Neuronal stem cell (in vitro differentiated cells): Measurements from ENCODE around the gene ADAMTS14.

Experiments used
- DNase-seq: peaks from one replicate; pipeline ENCODE4 v3.0.0-alpha.2; 2013; ENCODE audit warnings: low spot score
- H2AFZ ChIP-seq: one replicate; pipeline ENCODE4 v1.6.1; 2013; ENCODE audit warnings: mild to moderate bottlenecking, low read length, inconsistent platforms
- H2AK5ac ChIP-seq: 2 replicates; pipeline ENCODE4 v1.6.1; 2013; ENCODE audit warnings: low read depth, mild to moderate bottlenecking, inconsistent platforms, low read length, moderate library complexity, mixed read lengths
- H2BK120ac ChIP-seq: 2 replicates; pipeline ENCODE4 v1.6.1; 2013; ENCODE audit warnings: low read depth, mild to moderate bottlenecking, inconsistent platforms, low read length, moderate library complexity, mixed read lengths
- H2BK12ac ChIP-seq: one replicate; pipeline ENCODE4 v1.6.1; 2013; ENCODE audit warnings: low read length, inconsistent platforms
- H2BK15ac ChIP-seq: 2 replicates; pipeline ENCODE4 v1.6.1; 2013; ENCODE audit warnings: mild to moderate bottlenecking, low read length, inconsistent platforms, mixed read lengths
- H2BK5ac ChIP-seq: one replicate; pipeline ENCODE4 v1.6.1; 2013; ENCODE audit warnings: inconsistent platforms, mild to moderate bottlenecking, low read length, moderate library complexity
- H3K14ac ChIP-seq: one replicate; pipeline ENCODE4 v1.6.1; 2013; ENCODE audit warnings: low read length, inconsistent platforms
- H3K18ac ChIP-seq: 2 replicates; pipeline ENCODE4 v1.6.1; 2013; ENCODE audit warnings: low read length, inconsistent platforms
- H3K23ac ChIP-seq: 2 replicates; pipeline ENCODE4 v1.6.1; 2013; ENCODE audit warnings: low read depth, mild to moderate bottlenecking, mixed read lengths, low read length, inconsistent platforms; ENCODE audit not compliant: poor library complexity
- H3K27ac ChIP-seq: replicated peaks from 3 replicates; pipeline ENCODE4 v1.5.1; 2013; ENCODE audit warnings: low read length, inconsistent platforms
- H3K27me3 ChIP-seq, 3 experiments: 2 replicates each; pipeline ENCODE4 v1.6.1; 2013; ENCODE audit warnings: low read length in 3 of 3, mild to moderate bottlenecking in 2 of 3, inconsistent platforms in 1 of 3, low read depth in 1 of 3, mixed read lengths in 1 of 3, moderate library complexity in 1 of 3; ENCODE audit not compliant: control insufficient read depth in 3 of 3, insufficient read depth in 3 of 3
- H3K36me3 ChIP-seq, 2 donors: replicated peaks in 1 of 2; 2 replicates each; pipeline ENCODE4 v1.6.1; 2013; ENCODE audit warnings: low read length in 2 of 2; ENCODE audit not compliant: control insufficient read depth in 2 of 2, insufficient read depth in 2 of 2
- H3K4ac ChIP-seq: 2 replicates; pipeline ENCODE4 v1.6.1; 2013; ENCODE audit warnings: inconsistent platforms, mild to moderate bottlenecking, low read length, moderate library complexity
- H3K4me1 ChIP-seq, 2 donors: 1 replicate in 1 of 2; 2 replicates in 1 of 2; pipeline ENCODE4 v1.6.1; 2013; ENCODE audit warnings: low read length in 2 of 2, low read depth in 1 of 2; ENCODE audit not compliant: control insufficient read depth in 2 of 2, insufficient read depth in 1 of 2
- H3K4me2 ChIP-seq: one replicate; pipeline ENCODE4 v1.6.1; 2013; ENCODE audit warnings: mild to moderate bottlenecking, low read length, inconsistent platforms; ENCODE audit not compliant: insufficient read depth, poor library complexity, severe bottlenecking
- H3K4me3 ChIP-seq, 2 donors: 2 replicates each; pipeline ENCODE4 v1.5.1; 2013; ENCODE audit warnings: low read length in 2 of 2, mild to moderate bottlenecking in 2 of 2, inconsistent platforms in 1 of 2, moderate library complexity in 1 of 2
- H3K79me1 ChIP-seq: one replicate; pipeline ENCODE4 v1.6.1; 2013; ENCODE audit warnings: low read depth, mild to moderate bottlenecking, inconsistent platforms, low read length, moderate library complexity
- H3K9ac ChIP-seq: one replicate; pipeline ENCODE4 v1.6.1; 2013; ENCODE audit warnings: mild to moderate bottlenecking, low read depth, low read length, inconsistent platforms; ENCODE audit not compliant: poor library complexity
- H3K9me3 ChIP-seq, 2 donors: replicated peaks in 1 of 2; 2 replicates each; pipeline versions ENCODE3 to v1.6.1; 2013; ENCODE audit warnings: low read length in 2 of 2, mild to moderate bottlenecking in 2 of 2, inconsistent platforms in 1 of 2, low read depth in 1 of 2, mixed read lengths in 1 of 2, moderate library complexity in 1 of 2; ENCODE audit not compliant: control insufficient read depth in 2 of 2, insufficient read depth in 1 of 2
- H4K8ac ChIP-seq: one replicate; pipeline ENCODE4 v1.6.1; 2013; ENCODE audit warnings: low read depth, mild to moderate bottlenecking, inconsistent platforms, low read length, moderate library complexity
- H4K91ac ChIP-seq: one replicate; pipeline ENCODE4 v1.6.1; 2013; ENCODE audit warnings: low read length, low read depth, mild to moderate bottlenecking, inconsistent platforms; ENCODE audit not compliant: poor library complexity
- WGBS, 2 donors: extraction: QIAGEN DNeasy Blood & Tissue Kit; methylation state at CpG; one replicate each; pipeline ENCODE4 v1.1.7; 2013; ENCODE audit warnings: missing lambda C conversion rate in 2 of 2, mixed read lengths in 1 of 2; ENCODE audit not compliant: insufficient read length in 2 of 2, insufficient replicate concordance in 1 of 2; ENCODE audit errors: extremely low coverage in 2 of 2; 5-methylcytosine and 5-hydroxymethylcytosine counted together

The ADAMTS14 gene

GRCh38 chr10:70777063-70777875 lies 105.0 kb downstream of the ADAMTS14 start:
- Histone ChIP-seq H4K8ac (no peak overlapping the region), H3K4me2 (no peak overlapping the region), H2BK12ac (no peak overlapping the region), H3K4me1 (peaks cover 0 to 5% of the 10 kb centered on the region in 2 donors), H2BK15ac (peak overlapping the region; percentile 25), H2AK5ac (peak overlapping the region; percentile 41), H3K4me3 (no peak overlapping the region), H3K18ac (peak overlapping the region; percentile 0), H3K36me3 (no peaks in the 10 kb centered on the region), H3K27me3 (peaks cover 0 to 33% (median 1%) of the 10 kb centered on the region in 3 experiments), H3K9me3 (no peaks in the 10 kb centered on the region), H3K79me1 (no peaks in the 10 kb centered on the region), H3K9ac (no peak overlapping the region), H3K14ac (no peak overlapping the region), H4K91ac (no peak overlapping the region), H3K27ac (no peak overlapping the region), H3K4ac (no peak overlapping the region), H2BK120ac (no peak overlapping the region), H2BK5ac (no peak overlapping the region), H2AFZ (no peak overlapping the region), H3K23ac (no peak overlapping the region)
- DNase-seq, result no peak
- no CpG with 5 or more reads among the region's 18 CpGs for WGBS, 2 donors

DNA sequence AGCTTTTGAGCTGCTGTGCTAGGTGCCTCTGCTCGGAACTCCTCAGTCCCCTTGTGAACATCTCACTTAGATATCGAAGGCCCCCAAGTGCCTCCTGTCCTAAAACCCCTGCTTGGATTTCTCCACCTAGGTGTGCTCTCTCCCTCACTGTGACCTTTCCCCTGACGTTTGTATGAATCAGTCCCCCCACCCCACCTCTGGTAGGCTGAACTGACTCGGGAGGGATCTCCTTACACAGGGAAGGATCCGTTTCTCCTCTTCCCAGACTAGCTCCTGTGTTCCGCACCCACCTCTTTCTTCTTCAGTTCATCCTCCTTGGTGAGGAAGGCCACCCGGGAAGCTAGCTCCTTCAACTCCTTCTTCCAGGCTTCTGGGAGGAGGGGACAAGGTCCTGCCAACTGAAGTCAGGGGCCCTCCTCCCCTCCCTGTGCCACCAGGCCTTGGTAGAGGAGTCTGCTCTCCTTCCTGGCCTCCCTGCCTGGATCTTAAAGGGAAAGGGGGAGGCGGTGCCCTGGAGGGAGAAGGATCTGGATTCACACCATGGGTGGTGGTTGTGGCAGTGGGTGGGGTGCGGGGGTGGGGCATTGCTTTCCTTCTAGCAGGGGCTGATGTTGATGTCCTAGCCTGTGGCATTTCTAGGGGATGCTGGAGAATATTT lies 106.1 kb downstream of the ADAMTS14 start:
- Histone ChIP-seq H4K91ac (no peak overlapping the region), H3K4me1 (peaks cover 0 to 5% of the 10 kb centered on the region in 2 donors), H3K9me3 (no peaks in the 10 kb centered on the region), H4K8ac (no peak overlapping the region), H3K9ac (no peak overlapping the region), H3K4me2 (no peak overlapping the region), H3K4ac (no peak overlapping the region), H2BK5ac (no peak overlapping the region), H3K4me3 (no peak overlapping the region), H3K18ac (no peak overlapping the region), H3K14ac (no peak overlapping the region), H3K36me3 (no peaks in the 10 kb centered on the region), H2BK15ac (no peak overlapping the region), H2BK120ac (no peak overlapping the region), H3K23ac (no peak overlapping the region), H2AK5ac (peak overlapping the region; percentile 26), H3K79me1 (no peaks in the 10 kb centered on the region), H2BK12ac (no peak overlapping the region), H3K27me3 (peaks cover 0 to 37% (median 1%) of the 10 kb centered on the region in 3 experiments), H2AFZ (no peak overlapping the region), H3K27ac (no peak overlapping the region)
- whole genome bisulfite sequencing, 2 donors, result no CpG with 5 or more reads among the region's 9 CpGs
- DNase-seq, result no peak

DNA sequence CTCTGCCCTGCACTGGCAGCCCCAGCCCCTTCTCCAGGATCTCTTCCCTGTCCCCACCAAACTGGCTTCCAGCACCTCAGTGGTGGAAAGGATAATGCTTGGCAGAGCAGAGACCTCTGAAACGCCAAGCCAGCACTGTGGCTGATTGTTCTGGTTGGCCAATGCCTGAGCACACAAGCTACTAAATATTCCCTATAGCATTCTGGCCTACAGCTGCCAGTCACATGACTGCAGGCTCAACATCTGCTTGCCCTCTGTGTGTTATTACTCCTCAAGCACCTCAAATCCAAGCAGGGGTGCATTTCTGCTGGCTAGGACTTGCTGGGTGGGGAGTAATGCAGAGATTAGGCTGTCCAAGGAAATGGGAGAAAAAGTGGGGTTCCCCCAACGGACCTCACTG lies 106.8 kb downstream of the ADAMTS14 start:
- Histone ChIP-seq H3K14ac (peak overlapping the region; percentile 63), H3K4ac (no peak overlapping the region), H2BK12ac (no peak overlapping the region), H3K9ac (no peak overlapping the region), H2BK5ac (no peak overlapping the region), H3K4me2 (no peak overlapping the region), H3K18ac (peak overlapping the region; percentile 86), H2AFZ (no peak overlapping the region), H2AK5ac (no peak overlapping the region), H4K8ac (no peak overlapping the region), H2BK15ac (peak overlapping the region; percentile 59), H3K79me1 (no peaks in the 10 kb centered on the region), H3K23ac (no peak overlapping the region), H3K4me1 (peaks cover 0 to 5% of the 10 kb centered on the region in 2 donors), H2BK120ac (no peak overlapping the region), H4K91ac (no peak overlapping the region), H3K9me3 (no peaks in the 10 kb centered on the region), H3K36me3 (no peaks in the 10 kb centered on the region), H3K27ac (no peak overlapping the region), H3K27me3 (peaks cover 0 to 42% (median 1%) of the 10 kb centered on the region in 3 experiments), H3K4me3 (no peak overlapping the region)
- no peak for DNase-seq
- WGBS, 2 donors, result no CpG with 5 or more reads among the region's 2 CpGs
